Measurements from ENCODE around the gene BCORL1. TPM values are rescaled to one million over a fixed set of nuclear protein-coding genes. Genes with fewer than 3 reads are reported as not detected.

The BCORL1 gene
- total RNA-seq, 2 donors from 2014 or later = 14.8 to 17.7 TPM

GRCh38 chrX:129958083-129958465, 24.4 kb upstream of the BCORL1 start:
- no peak for DNase-seq (ENCODE audit: low spot score)
- intact Hi-C loops (cut with DNase I) = loop anchor here in 1 of 2 donors (10.0 kb wide), 1 partner anchor 1783 kb away; no protein-coding TSS in a partner anchor

- intact Hi-C loops (cut with DNase I) = loop anchor here in 1 of 2 donors (10.0 kb wide), 1 partner anchor 1784 kb away; no protein-coding TSS in a partner anchor
These were observed 23.5 kb upstream of the BCORL1 start for GRCh38 chrX:129958814-129959492.

GRCh38 chrX:129959493-129959832, 23.0 kb upstream of the BCORL1 start:
- DNase-seq (ENCODE audit: low spot score) = no peak
- intact Hi-C loops (cut with DNase I) = loop anchor here in 1 of 2 donors (10.0 kb wide), 1 partner anchor 1785 kb away; no protein-coding TSS in a partner anchor

More at GRCh38 chrX:129958814-129959492, 23.5 kb upstream of the BCORL1 start:
- no peak for DNase-seq (ENCODE audit: low spot score)

- DNase-seq (ENCODE audit: low spot score) = peak; percentile 89
- intact Hi-C loops (cut with DNase I) = no loop called here
These were observed 21.0 kb upstream of the BCORL1 start for GRCh38 chrX:129961180-129962083.

GRCh38 chrX:129963729-129964128, 18.7 kb upstream of the BCORL1 start:
- peak; percentile 0 for DNase-seq (ENCODE audit: low spot score)
- intact Hi-C loops (cut with DNase I) = no loop called here

GRCh38 chrX:129965166-129965565, 17.3 kb upstream of the BCORL1 start:
- intact Hi-C loops (cut with DNase I) = no loop called here

GRCh38 chrX:129968968-129969367, 13.5 kb upstream of the BCORL1 start:
- no peak for DNase-seq (ENCODE audit: low spot score)
- intact Hi-C loops (cut with DNase I) = no loop called here

More at GRCh38 chrX:129965166-129965565, 17.3 kb upstream of the BCORL1 start:
- peak; percentile 11 for DNase-seq (ENCODE audit: low spot score)

- DNase-seq (ENCODE audit: low spot score) = no peak
- intact Hi-C loops (cut with DNase I) = no loop called here
These were observed 6.0 kb upstream of the BCORL1 start for GRCh38 chrX:129976441-129976840.

GRCh38 chrX:129979207-129979920, 3.1 kb upstream of the BCORL1 start:
- DNase-seq (ENCODE audit: low spot score) = no peak
- intact Hi-C loops (cut with DNase I) = no loop called here

- intact Hi-C loops (cut with DNase I) = no loop called here
- DNase-seq (ENCODE audit: low spot score) = no peak
These were observed 2.4 kb upstream of the BCORL1 start for GRCh38 chrX:129980001-129980401.

GRCh38 chrX:129980540-129981199, 1.8 kb upstream of the BCORL1 start:
- DNase-seq (ENCODE audit: low spot score) = peak; percentile 83
- intact Hi-C loops (cut with DNase I) = no loop called here

GRCh38 chrX:129981200-129981553, 1.3 kb upstream of the BCORL1 start:
- intact Hi-C loops (cut with DNase I) = no loop called here

GRCh38 chrX:129981752-129982299, 609 bp upstream of the BCORL1 start:
- no peak for DNase-seq (ENCODE audit: low spot score)
- intact Hi-C loops (cut with DNase I) = no loop called here

More at GRCh38 chrX:129981200-129981553, 1.3 kb upstream of the BCORL1 start:
- DNase-seq (ENCODE audit: low spot score) = no peak

GRCh38 chrX:129983575-129984110, 1.2 kb downstream of the BCORL1 start:
- intact Hi-C loops (cut with DNase I) = no loop called here
- DNase-seq (ENCODE audit: low spot score) = no peak

GRCh38 chrX:129984111-129984958, 1.9 kb downstream of the BCORL1 start:
- DNase-seq (ENCODE audit: low spot score) = no peak
- intact Hi-C loops (cut with DNase I) = no loop called here

GRCh38 chrX:129987871-129988270, 5.4 kb downstream of the BCORL1 start:
- DNase-seq (ENCODE audit: low spot score) = no peak
- intact Hi-C loops (cut with DNase I) = no loop called here

- DNase-seq (ENCODE audit: low spot score) = no peak
- intact Hi-C loops (cut with DNase I) = no loop called here
These were observed 9.7 kb downstream of the BCORL1 start for GRCh38 chrX:129992181-129992580.

- no peak for DNase-seq (ENCODE audit: low spot score)
- intact Hi-C loops (cut with DNase I) = no loop called here
These were observed 13.7 kb downstream of the BCORL1 start for GRCh38 chrX:129996120-129996519.

All from posterior vena cava (tissue), 2 donors.